Brain pericyte (primary cell): Measurements from ENCODE around the gene ENOX1.

Source experiments
- DNase-seq: peaks from one replicate; pipeline ENCODE4 v3.0.0-alpha.2; 2012; ENCODE audit warnings: low read depth, low spot score

Gene ENOX1

GRCh38 chr13:43785650-43786471 is 911 bp downstream of the ENOX1 start:
- no peak for DNase-seq

GRCh38 chr13:43785261-43785649 is 1.5 kb downstream of the ENOX1 start:
- DNase-seq: no peak

GRCh38 chr13:43784496-43784895 is 2.3 kb downstream of the ENOX1 start:
- no peak for DNase-seq

- no peak for DNase-seq
These were observed 3.0 kb downstream of the ENOX1 start for GRCh38 chr13:43783820-43784219.

- no peak for DNase-seq
These were observed 4.1 kb downstream of the ENOX1 start for GRCh38 chr13:43782686-43783085.

- no peak for DNase-seq
These were observed 6.1 kb downstream of the ENOX1 start for GRCh38 chr13:43780666-43781065.

- DNase-seq: no peak
These were observed 10.2 kb downstream of the ENOX1 start for GRCh38 chr13:43776501-43777079.

- no peak for DNase-seq
These were observed 10.8 kb downstream of the ENOX1 start for GRCh38 chr13:43776006-43776405.

GRCh38 chr13:43773602-43774001 is 13.2 kb downstream of the ENOX1 start:
- no peak for DNase-seq

- no peak for DNase-seq
These were observed 15.9 kb downstream of the ENOX1 start for GRCh38 chr13:43770871-43771270.

GRCh38 chr13:43769529-43769928 is 17.2 kb downstream of the ENOX1 start:
- DNase-seq: no peak

- no peak for DNase-seq
These were observed 19.3 kb downstream of the ENOX1 start for GRCh38 chr13:43767341-43767931.

- no peak for DNase-seq
These were observed 20.0 kb downstream of the ENOX1 start for GRCh38 chr13:43766725-43767124.

GRCh38 chr13:43764349-43764748 is 22.4 kb downstream of the ENOX1 start:
- DNase-seq: no peak

GRCh38 chr13:43763143-43763759 is 23.5 kb downstream of the ENOX1 start:
- no peak for DNase-seq

- DNase-seq: no peak
These were observed 25.0 kb downstream of the ENOX1 start for GRCh38 chr13:43761616-43762315.

GRCh38 chr13:43760257-43760656 is 26.5 kb downstream of the ENOX1 start:
- no peak for DNase-seq

GRCh38 chr13:43758834-43759233 is 27.9 kb downstream of the ENOX1 start:
- DNase-seq: no peak

- DNase-seq: no peak
These were observed 29.5 kb downstream of the ENOX1 start for GRCh38 chr13:43757266-43757665.

- DNase-seq: no peak
These were observed 30.9 kb downstream of the ENOX1 start for GRCh38 chr13:43755844-43756243.

GRCh38 chr13:43751624-43752023 is 35.1 kb downstream of the ENOX1 start:
- DNase-seq: no peak

GRCh38 chr13:43749503-43749902 is 37.3 kb downstream of the ENOX1 start:
- no peak for DNase-seq
